Activated T-cell treated with anti-CD3 and anti-CD28 coated beads for 4 hours (primary cell): Measurements from ENCODE around the gene TMC1.
A peak's percentile ranks its signal among the peaks of the same experiment; 100 is the strongest.

Experiments used
- DNase-seq: peaks from one replicate; pipeline ENCODE4 v3.0.0-alpha.2; 2020

TMC1 gene

DNA sequence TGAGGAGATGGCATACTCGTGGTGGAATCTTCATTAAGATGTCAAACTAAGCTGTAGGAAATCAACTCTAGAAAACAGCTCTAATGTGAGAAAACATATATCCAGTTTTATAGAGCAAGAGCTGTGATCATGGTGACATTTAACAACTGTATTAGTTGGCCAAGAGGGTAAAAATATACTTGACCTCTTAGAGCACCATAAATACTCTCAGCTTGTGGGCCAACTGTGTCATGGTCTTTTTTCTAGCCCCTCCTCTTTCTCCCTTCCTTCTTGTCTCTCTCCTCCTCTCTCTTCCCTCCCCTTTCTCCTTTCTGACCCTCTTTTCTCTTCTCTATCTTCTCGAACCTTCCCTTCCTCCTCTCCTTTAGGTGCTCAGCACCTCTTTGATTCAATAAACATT is 54.7 kb downstream of the TMC1 start:
- no peak for DNase-seq

DNA sequence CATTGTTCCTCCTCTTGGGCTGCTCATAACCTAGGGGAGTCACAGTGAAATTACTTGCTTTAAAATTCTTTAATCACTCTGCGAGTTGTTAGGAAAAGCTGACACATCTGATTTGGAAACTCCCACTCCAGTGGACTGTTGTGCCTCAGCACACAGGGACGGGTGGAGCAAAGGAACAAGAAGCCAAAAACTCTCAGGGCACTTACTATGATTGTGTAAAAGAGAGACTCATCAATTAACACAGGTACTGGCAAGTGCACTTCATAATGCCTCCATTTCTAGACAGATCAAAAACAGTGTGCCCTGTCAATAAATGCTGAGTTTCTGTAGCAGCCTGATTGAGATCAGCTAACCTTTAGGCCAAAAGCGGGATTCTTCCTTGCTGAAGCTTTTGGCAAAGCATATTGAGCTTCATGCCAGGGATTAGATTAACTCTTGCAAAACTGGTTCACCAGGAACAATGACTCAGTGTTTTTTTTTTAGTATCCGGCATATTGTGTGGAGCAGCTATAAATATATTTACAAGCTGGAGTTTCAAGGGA is 55.9 kb downstream of the TMC1 start:
- no peak for DNase-seq

DNA sequence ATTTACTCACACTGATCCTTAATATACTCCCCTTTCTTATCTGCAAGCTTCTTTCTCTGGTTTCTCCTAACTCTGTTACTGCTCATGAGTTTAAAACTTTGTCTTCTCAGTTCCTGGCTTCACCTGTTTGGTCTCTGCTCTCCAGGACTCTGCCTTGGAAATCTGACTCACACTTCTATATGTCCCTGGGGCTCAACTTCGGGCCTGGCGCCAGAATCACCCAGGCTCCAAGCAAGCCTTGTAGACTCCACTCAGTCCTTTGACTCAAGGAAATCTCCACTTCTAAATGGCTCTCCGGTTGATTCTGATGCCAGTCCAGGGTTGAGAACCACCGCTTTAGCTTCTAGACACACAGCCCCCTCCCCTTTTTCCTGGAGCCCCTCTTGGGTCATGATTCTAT is 57.8 kb downstream of the TMC1 start:
- DNase-seq: no peak

DNA sequence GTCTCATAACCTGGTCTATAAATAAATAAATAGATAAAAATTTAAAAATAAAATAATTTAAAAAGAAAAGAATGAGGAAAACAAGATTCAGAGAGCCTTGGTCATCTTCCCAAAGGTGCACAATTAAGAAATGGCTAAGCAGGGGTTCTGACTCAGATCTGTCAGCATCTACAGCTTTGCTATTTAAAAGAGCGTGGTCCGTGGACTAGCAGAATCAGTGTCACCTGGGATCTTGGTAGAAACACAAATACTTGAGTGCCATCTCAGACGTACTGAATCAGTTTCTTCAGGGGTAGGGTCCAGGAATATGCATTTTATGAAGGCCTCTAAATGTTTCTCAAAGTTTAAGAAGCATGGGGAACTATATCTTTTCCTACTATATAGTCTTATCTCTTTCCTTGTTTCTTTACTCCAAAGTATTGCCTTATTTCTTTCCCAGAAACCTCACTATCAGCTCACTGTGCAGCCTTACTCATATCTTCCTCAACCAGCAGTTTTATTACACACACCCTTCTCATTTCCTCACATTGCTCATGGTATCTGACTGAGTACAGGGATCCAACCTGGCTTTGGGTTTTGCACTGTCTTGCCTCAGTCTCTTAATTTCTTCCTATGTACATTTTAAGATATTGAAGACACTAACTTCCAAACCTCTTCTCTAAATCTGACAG is 58.6 kb downstream of the TMC1 start:
- no peak for DNase-seq

DNA sequence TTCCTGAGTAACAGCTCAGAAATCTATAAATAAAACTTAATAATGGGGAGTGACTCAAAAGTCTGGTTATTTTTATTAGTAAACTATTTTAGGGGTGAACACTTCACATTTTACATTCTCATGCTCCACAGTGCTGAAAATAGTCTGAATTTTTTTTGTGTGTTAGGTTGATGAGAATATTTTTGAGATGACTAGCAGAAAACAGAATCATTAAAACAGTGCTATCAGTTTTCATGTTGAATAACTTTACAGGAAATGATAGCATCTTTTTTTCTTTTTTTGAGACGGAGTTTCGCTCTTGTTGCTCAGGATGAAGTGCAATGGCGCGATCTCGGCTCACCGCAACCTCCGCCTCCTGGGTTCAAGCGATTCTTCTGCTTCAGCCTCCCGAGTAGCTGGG is 60.3 kb downstream of the TMC1 start:
- no peak for DNase-seq

DNA sequence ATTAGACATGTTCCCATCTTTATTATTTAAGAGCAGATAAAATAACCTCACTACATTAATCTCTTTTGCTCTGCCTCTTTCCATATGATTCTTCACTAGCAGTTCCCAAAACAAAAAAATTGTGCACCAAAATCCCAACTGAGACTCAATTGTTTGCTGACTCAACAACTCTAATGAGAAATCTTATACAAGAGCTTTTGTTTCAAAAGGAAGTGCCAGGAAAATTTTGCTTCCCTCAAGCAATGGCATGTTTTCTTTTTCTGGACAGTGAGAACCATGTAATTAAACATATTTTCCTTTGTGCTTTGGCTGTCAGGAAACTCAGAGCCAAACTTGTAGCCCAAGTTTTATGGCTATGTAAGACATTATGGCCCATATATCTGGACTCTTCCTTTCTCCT is 62.0 kb downstream of the TMC1 start:
- DNase-seq: no peak

DNA sequence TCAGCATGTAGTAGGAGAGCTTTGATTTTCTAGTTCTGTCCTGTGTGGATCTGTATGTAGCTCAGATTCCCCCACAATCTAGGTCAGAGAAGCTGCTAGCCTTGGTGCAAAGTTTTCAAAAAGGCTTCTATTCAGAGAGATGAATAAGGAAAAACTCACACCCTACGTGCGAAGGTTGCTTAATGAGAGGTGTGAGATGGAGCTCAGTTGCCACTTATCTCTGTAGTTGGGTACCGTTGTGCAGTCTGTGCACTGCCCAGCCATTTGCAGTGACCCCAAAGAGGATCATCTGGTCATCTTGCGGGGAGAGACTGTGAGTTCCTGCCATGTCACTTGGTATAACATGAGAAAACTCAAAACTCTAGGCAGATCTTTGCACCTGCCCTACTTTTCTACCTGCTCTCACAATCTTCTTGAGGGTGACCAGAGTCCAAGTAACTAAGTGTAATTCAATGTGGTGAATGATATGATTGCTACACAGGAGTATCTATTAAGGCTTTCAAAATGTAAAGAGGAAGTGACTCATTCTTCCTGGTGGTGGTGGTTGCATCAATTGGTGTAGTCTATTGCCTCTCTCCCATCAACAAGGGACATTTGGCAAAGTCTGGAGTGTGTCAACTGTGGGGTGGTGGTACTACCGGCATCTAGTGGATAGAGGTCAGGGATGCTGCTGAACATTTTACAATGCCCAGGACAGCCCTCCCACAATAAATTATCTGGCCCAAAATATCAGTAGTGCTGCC is 65.2 kb downstream of the TMC1 start:
- peak; percentile 8 for DNase-seq

DNA sequence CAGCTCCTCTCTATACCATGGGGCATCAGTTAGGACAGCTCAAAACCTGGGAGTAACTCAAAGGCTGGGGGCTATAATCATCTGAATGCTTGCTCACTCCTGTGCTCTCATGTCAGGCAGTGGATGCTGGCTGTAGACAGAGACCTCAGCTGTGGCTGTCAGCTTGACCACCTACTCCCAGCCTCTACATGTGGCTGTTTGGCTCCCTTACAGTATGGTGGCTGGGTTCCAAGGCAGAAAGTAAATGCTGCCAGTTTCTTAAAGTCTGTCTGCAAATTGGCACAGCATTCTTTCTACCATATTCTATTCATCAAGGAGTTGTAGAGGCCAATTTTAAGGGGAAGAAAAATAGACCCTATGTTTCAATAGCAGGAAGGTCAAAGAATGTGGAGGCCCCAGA is 66.9 kb downstream of the TMC1 start:
- no peak for DNase-seq

DNA sequence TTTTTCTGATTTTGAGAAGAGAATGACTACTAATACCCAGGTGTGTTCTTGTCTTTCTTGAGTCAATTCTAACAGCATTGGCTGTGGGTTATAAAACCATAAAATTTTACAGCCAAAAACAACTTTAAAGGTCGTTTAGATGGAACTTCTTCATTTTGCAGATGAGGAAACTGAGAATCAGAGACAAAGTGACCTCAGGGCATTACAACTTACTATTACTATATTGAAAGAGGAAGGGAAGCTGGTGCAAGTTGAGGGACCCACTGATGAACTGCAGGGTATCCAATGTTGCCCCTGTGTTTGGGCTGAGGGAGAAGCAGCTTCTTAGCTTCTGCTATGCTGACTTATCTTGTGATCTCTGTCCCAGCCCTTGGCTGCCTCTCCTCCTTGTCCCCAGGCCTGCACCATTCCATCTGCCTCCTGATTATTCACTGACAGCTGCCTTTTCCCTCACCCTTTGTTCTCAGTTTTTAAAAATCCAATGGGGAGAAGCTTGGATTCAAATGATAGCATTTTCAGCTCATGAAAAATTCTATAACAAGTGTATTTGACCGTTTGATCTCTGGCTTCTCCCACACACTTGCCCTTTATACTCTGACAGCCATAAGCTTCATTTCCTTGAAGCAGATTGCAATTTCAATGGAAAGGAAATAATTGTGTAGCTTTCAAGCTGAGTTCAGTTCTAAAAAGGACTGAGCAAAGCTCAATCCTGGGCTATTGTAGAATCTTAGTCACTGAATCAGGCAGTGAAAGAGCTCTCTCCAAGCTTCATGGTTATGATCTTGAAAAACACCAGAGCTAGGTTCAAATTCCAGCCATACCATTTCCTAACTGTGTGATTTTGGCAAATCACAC is 68.5 kb downstream of the TMC1 start:
- DNase-seq: no peak

DNA sequence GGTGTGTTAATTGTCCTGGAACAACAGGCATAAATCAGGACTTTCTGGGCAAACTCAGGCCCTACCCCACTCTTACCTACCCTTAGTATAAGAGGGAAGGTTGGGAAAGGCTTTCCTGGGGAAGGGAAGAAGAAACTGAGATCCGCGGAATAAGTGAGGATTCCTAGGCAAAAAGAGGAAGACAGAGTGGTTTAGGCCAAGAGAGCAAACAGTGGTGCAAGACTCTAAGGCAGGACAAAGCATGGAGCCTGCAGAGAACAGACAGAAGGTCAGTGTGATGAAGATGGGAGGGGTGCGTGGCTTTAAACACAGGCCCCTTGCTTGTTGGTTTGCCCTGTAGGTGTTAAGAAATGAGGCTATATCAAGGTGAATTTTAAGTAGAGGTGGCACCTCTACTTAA is 69.4 kb downstream of the TMC1 start:
- DNase-seq: no peak

DNA sequence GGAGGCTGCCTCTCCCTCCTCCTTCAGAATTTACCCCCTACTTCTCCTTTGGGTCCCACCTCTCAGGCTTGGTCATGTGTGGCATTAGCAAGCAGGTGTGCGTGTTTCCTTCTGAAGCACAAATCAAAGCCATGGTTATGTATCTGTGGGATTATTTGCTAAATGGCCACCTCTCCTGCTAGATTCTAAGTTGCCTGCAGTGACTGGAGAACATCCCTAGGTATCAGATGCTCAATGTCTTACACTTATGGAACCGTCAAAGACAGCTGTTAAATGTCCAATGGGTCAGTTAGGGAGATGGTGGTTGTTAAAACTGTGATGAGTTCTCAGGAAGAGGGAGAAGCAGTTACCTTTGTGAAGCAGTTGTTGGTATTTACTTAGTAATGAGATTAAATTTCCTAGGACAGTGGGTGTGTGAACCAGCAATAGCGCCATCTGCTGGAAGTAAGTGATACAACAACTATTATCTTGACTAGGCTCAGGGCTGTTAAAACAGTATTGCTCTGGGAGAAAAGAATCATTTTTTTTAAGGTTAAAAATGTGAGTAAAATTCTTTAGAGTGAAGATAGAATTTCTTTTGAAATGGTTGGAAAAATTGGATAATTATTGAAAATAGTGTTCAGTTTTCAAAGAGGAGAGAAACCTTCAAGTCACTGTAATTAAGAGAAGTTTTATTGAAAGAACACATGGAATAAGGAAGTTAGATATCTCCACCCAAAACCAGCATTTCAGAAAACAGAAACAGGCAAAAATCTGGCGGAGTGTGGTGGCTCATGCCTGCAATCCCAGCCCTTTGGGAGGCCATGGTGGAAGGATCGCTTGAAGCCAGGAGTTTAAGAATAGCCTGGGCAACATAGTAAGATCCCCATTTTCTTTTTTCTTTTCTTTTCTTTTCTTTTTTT is 71.3 kb downstream of the TMC1 start:
- DNase-seq: peak; percentile 14

DNA sequence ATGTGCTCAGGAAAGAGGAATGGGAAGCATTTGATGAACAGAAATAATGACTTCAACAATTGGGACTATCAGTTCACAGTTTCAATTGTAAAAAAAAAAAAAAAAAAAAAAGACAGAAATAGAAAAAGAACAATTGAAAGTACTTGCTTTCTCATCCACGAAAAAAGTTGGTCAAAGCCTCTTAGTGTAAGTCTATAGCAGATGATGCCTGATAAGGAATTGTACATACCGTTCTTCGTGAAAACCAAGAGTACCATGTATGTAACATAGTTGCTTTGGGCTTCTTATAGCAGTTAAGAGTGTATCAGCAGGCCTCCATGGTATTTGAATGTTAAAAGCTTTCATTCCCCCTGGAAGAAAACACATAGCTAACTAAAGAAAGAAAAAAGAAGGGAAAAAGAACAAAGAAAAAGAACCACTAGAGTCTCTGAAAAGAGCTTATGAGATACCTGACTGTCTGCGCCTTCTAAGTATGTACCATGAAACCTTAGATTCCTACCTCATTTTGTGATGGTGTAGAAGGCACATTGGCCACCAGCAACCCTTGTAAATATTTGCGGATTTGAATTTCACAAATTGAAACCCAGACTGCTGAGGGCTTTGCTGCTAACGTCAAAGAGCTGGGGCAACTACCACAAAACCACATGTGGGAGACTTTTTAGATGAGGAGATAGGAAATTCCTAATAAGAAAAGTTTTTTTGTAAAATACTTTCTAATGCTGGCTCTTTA is 75.2 kb downstream of the TMC1 start:
- no peak for DNase-seq

DNA sequence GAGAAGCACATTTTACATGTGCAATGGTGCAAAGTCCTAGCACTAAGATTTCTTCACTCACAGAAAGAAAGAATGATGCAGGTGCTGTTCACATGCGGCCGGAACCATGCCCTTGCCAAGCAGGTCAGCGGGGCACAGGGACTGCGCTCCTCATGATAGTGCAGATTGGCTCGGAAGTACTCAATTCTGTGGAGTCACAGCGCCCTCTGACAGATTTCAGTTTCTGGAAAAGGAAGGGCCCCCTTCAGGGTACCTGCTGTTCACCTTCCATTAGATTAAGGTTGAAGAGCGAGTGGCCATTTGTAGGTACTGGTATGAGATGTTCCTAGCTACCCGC is 75.7 kb downstream of the TMC1 start:
- no peak for DNase-seq

DNA sequence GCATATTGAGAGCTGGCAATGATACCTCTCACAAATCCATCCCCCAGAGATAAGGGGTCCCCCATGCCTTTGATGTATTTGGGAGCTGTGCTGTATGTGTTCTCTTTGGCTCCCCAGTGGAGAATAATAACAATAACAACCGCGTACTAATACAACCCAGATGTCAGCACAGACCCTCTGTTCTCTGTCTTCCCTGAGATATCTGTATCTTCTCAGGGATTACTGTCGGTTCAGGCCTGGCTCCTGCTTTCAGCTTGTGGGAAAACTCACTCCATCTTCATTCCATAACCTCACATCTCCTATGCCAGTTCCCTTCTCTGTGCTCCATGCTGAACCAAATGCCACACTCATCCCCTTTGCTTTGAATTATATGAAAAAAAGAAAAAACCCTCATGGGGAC is 76.2 kb downstream of the TMC1 start:
- no peak for DNase-seq

DNA sequence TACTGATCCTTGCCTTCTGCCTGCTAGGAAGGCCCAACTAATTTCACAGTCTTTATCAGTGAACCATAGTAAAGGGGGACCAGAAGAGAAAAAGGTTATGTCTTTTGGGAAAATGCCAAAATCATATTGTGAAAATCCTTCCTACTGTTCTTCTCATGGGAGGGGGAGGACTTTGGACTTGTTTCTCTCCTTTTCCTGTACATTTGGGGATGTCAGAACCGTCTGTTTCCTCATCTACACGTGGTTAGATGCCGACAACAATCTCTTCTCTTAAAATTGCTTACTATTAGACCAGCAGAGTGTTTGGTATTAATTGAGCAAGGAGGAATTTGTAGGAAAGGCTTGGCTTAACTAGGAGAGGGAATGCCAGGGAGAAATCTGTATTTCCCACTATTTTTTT is 77.2 kb downstream of the TMC1 start:
- no peak for DNase-seq

DNA sequence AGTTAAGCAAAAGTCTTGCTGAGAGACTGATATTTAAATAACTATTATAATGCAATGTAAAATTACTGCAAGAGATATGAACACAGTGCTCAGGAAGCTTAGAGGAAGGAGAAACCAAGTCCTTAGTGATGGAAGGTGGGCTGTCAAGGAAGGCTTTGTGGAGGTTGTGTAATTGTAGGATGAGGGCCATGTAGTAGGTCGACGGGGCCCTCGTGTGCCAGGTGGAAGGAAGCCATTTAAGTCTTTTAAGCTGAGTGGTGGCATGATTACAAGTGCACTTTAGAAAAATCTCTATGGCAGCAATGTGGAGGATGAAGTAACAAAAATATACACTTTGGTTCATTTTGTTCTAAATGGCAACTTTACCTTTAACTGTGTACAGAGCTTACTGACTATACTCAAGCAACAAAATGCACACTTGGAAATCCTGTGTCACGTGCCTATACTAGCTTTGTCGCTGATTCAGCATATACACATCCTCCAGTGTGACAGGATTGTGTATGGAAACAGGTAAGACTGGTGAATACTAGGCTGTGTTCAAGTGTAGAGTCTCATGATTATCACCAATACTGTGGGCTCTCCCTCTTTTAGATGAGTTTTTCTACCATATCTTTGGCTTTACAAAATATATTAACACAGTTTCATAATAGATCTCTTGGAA is 78.6 kb downstream of the TMC1 start:
- DNase-seq: no peak

DNA sequence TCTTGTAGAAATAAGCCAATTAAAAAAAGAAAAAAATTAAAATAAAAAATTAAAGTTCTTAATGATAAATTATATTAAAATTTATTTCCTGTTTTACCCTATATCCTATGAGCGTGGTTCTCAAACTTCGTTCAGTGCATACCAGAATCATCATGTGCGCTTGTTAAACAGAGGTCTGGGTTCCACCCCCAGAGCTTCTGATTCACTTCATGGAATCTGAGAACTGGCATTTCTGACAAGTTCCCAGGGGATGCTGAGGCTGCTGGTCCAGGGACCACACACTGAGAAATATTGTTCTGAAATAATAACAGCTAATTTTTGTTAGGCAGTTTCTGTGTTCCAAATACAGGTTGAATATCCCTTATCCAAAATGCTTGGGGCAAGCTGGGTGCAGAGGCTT is 79.3 kb downstream of the TMC1 start:
- DNase-seq: no peak

DNA sequence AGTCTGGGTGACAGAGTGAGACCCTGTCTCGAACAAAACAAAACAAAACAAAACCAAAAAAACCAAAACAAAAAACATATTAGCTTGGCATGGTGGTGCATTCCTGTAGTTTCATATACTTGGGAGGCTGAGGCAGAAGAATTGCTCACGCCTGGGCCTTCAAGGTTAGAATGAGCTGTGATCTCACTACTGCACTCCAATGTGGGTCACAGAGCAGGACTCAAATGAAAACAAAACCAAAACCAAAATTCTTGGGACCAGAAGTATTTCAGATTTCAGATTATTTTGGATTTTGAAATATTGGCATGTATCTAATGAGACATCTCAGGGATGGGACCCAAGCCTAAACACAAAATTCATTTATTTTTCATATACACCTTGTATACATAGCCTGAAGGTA is 80.2 kb downstream of the TMC1 start:
- DNase-seq: no peak

DNA sequence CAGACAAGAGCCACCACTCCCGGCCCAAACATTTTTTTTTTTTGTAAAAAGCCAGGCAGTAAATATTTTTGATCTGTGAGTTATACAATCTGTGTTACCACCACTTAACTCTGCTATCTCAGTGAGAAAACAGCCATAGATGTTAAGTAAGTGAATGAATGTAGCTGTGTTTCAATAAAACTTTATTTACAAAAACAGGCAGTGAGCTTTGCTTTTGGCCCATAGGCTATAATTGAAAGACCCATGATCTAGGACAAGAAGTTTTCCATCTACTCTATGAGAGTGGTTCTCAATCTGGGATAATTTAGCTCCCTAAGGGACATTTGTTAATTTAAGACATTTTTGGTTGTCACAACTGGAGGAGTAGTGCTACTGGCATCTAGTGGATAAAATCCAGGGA is 91.0 kb downstream of the TMC1 start:
- no peak for DNase-seq

DNA sequence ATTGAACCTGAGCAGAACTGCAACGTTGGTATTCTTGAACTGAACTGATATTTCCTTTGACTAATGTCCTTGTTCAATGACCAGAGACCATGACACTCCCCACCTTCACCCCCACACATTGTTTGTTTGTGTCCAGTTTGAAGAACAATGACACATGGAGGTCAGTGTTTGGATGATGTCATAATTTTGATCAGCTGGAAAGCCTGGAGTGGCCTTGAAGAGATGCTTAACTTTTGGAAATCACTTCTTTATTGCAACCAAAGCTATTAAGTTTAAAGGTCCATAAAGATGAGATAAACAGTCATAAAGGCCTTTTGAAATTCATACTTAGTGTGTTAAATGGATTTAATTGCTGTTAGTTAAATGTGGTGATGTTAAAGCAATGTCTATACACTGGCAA is 92.7 kb downstream of the TMC1 start:
- DNase-seq: no peak

DNA sequence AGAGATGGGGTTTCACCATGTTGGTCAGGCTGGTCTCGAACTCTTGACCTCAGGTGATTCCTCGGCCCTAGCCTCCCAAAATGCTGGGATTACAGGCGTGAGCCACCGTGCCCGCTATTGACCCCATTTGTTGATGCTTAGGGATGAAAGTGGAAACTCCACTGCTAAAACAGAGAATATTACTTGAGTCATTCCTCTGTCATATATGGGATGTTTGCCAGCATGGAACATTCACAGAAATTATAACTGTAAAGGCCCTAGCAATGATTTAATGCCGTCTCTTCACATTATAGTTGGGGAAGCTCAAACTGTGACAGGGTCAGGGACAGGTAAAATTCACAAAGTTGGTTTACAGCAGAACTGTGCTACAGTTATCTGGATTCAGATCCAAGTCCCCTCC is 94.5 kb downstream of the TMC1 start:
- no peak for DNase-seq

DNA sequence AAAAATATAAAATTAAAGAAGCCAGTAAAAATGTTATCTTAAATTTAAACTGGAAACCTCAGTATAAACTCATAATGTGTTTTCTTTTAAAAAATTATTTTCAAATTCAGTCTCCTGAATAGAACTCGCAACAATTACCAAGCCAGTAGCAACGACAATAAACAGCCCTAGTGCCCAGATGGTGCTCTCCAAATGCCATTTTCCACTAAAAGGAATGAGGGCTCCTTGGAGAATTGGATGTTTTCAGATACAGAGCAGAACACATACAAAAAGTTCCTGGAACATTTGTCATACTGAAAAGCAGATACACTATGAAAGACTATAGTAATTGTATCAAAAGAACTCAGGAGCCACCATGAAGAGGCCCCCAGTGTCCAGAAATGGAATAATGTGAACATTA is 97.4 kb downstream of the TMC1 start:
- DNase-seq: no peak
